Hepatocyte (in vitro differentiated cells): ENCODE data around the gene CCDC85C. TPM values are rescaled to one million over a fixed set of nuclear protein-coding genes. Genes with fewer than 3 reads are reported as not detected.

Experiments used
- DNase-seq: peaks from one replicate; pipeline ENCODE4 v3.0.0-alpha.2; 2016; ENCODE audit warnings: low spot score
- H2AFZ ChIP-seq: fragments of 200-600 bp; sonication (generic); 2 replicates; pipeline ENCODE4 v1.6.0; 2016; ENCODE audit warnings: antibody characterized with exemption, mild to moderate bottlenecking
- H3K27ac ChIP-seq: fragments of 200-600 bp; sonication (generic); 2 replicates; pipeline ENCODE4 v1.5.1; 2016; ENCODE audit warnings: mild to moderate bottlenecking
- H3K27me3 ChIP-seq: fragments of 200-600 bp; sonication (generic); 2 replicates; pipeline ENCODE4 v1.6.1; 2016
- H3K36me3 ChIP-seq: fragments of 200-600 bp; sonication (generic); replicated peaks from 2 replicates; pipeline ENCODE4 v1.5.1; 2016; ENCODE audit warnings: low read depth; ENCODE audit not compliant: insufficient read depth
- H3K4me1 ChIP-seq: fragments of 200-600 bp; sonication (generic); 2 replicates; pipeline ENCODE4 v1.5.1; 2016; ENCODE audit warnings: mild to moderate bottlenecking, moderate library complexity; ENCODE audit not compliant: insufficient read depth
- H3K4me2 ChIP-seq: fragments of 200-600 bp; sonication (generic); 2 replicates; pipeline ENCODE4 v1.6.0; 2016
- H3K4me3 ChIP-seq: fragments of 200-600 bp; sonication (generic); 2 replicates; pipeline ENCODE4 v1.5.1; 2016; ENCODE audit warnings: mild to moderate bottlenecking
- H3K79me2 ChIP-seq: fragments of 200-600 bp; sonication (generic); 2 replicates; pipeline ENCODE4 v1.6.0; 2017; ENCODE audit warnings: mild to moderate bottlenecking
- H3K9me2 ChIP-seq: fragments of 200-600 bp; sonication (generic); replicated peaks from 2 replicates; pipeline ENCODE4 v1.6.0; 2017; ENCODE audit warnings: mild to moderate bottlenecking; ENCODE audit not compliant: insufficient read depth
- H3K9me3 ChIP-seq: fragments of 200-600 bp; sonication (generic); 2 replicates; pipeline ENCODE4 v1.5.1; 2016; ENCODE audit warnings: low read depth, mild to moderate bottlenecking
- H4K20me1 ChIP-seq: fragments of 200-600 bp; sonication (generic); 2 replicates; pipeline ENCODE4 v1.6.0; 2016; ENCODE audit warnings: mild to moderate bottlenecking; ENCODE audit not compliant: insufficient read depth, poor library complexity, severe bottlenecking
- CTCF ChIP-seq: fragments of 200-600 bp; sonication (generic); IDR thresholded peaks from 2 replicates; pipeline ENCODE4 v1.5.1; 2016; ENCODE audit warnings: antibody characterized with exemption, mild to moderate bottlenecking; ENCODE audit not compliant: poor library complexity
- EZH2 ChIP-seq: fragments of 200-600 bp; sonication (generic); IDR thresholded peaks from 2 replicates; pipeline ENCODE4 v1.6.1; 2016; ENCODE audit warnings: antibody characterized with exemption, mild to moderate bottlenecking, borderline replicate concordance
- EZH2phosphoT487 ChIP-seq: fragments of 200-600 bp; sonication (generic); IDR thresholded peaks from one replicate; pipeline ENCODE4 v1.6.1; 2018; ENCODE audit warnings: antibody characterized with exemption, mild to moderate bottlenecking, low read depth, moderate library complexity; ENCODE audit not compliant: unreplicated experiment, severe bottlenecking
- WGBS: methylation state at CpG from one replicate; pipeline ENCODE4 v1.1.6; 2016; ENCODE audit warnings: low lambda C conversion rate; ENCODE audit errors: missing lambda C conversion rate; 5-methylcytosine and 5-hydroxymethylcytosine counted together
- polyA plus RNA-seq: library from polyadenylated mRNA; unstranded; fragments of >200 nt; fragmentation: Nextera tagmentation; extraction: Ambion mirVana; gene quantifications from 2 replicates; pipeline ENCODE4 v1.2.1, GENCODE V29; 2016
- total RNA-seq: library from RNA; depleted of rRNA; stranded (reverse); fragments of >200 nt; gene quantifications from 2 replicates; pipeline ENCODE4 v1.2.3, GENCODE V29; 2014

CCDC85C gene
- total and polyA plus RNA-seq, 2 experiments from 2014 or later = 37.8 to 47.2 TPM

GRCh38 chr14:99535908-99536778 lies 67.9 kb downstream of the CCDC85C start:
- Histone ChIP-seq H3K36me3 (no peaks in the 10 kb centered on the region), H3K4me1 (peaks cover 33% of the 10 kb centered on the region), H3K4me2 (no peak overlapping the region), H3K9me3 (no peaks in the 10 kb centered on the region), H3K27ac (no peak overlapping the region), H3K9me2 (no peaks in the 10 kb centered on the region), H3K27me3 (no peaks in the 10 kb centered on the region), H3K4me3 (no peak overlapping the region), H4K20me1 (peaks cover 6% of the 10 kb centered on the region), H3K79me2 (peaks cover 96% of the 10 kb centered on the region), H2AFZ (no peak overlapping the region)
- TF ChIP-seq EZH2phosphoT487 = no peak
- TF ChIP-seq EZH2 = no peak
- TF ChIP-seq CTCF = no peak
- WGBS = 93% methylated on average over 23 of the region's 24 CpGs
- DNase-seq = no peak

GRCh38 chr14:99535448-99535847 lies 68.6 kb downstream of the CCDC85C start:
- no peak overlapping the region for H3K4me3 ChIP-seq
- peaks cover 37% of the 10 kb centered on the region for H3K4me1 ChIP-seq
- H3K36me3 ChIP-seq = no peaks in the 10 kb centered on the region
- peaks cover 6% of the 10 kb centered on the region for H4K20me1 ChIP-seq
- no peaks in the 10 kb centered on the region for H3K9me3 ChIP-seq
- peaks cover 96% of the 10 kb centered on the region for H3K79me2 ChIP-seq
- H3K4me2 ChIP-seq = no peak overlapping the region
- H2AFZ ChIP-seq = no peak overlapping the region
- no peaks in the 10 kb centered on the region for H3K27me3 ChIP-seq
- no peak for DNase-seq
- WGBS = 88% methylated on average over 5 of the region's 8 CpGs
- TF ChIP-seq CTCF (no peak), EZH2 (no peak), EZH2phosphoT487 (no peak)
- H3K27ac ChIP-seq = no peak overlapping the region
- H3K9me2 ChIP-seq = no peaks in the 10 kb centered on the region

- H3K4me1 ChIP-seq = peaks cover 37% of the 10 kb centered on the region
- no peaks in the 10 kb centered on the region for H3K9me3 ChIP-seq
- no peak overlapping the region for H3K4me3 ChIP-seq
- no peaks in the 10 kb centered on the region for H3K9me2 ChIP-seq
- WGBS = 86% methylated on average over 13 of the region's 13 CpGs
- H2AFZ ChIP-seq = no peak overlapping the region
- no peak overlapping the region for H3K27ac ChIP-seq
- H3K27me3 ChIP-seq = no peaks in the 10 kb centered on the region
- peaks cover 6% of the 10 kb centered on the region for H4K20me1 ChIP-seq
- H3K79me2 ChIP-seq = peaks cover 96% of the 10 kb centered on the region
- no peak overlapping the region for H3K4me2 ChIP-seq
- DNase-seq = no peak
- H3K36me3 ChIP-seq = no peaks in the 10 kb centered on the region
- TF ChIP-seq EZH2 (no peak), CTCF (no peak), EZH2phosphoT487 (no peak)
Observed at GRCh38 chr14:99534863-99535262, 69.1 kb downstream of the CCDC85C start.
